ENCODE data around the gene MPND. TPM values are rescaled to one million over a fixed set of nuclear protein-coding genes. Genes with fewer than 3 reads are reported as not detected.

MPND gene
- total and polyA plus RNA-seq, 7 experiments from 2014 or later: 4.0 to 24.4 (median 14.9) TPM

DNA sequence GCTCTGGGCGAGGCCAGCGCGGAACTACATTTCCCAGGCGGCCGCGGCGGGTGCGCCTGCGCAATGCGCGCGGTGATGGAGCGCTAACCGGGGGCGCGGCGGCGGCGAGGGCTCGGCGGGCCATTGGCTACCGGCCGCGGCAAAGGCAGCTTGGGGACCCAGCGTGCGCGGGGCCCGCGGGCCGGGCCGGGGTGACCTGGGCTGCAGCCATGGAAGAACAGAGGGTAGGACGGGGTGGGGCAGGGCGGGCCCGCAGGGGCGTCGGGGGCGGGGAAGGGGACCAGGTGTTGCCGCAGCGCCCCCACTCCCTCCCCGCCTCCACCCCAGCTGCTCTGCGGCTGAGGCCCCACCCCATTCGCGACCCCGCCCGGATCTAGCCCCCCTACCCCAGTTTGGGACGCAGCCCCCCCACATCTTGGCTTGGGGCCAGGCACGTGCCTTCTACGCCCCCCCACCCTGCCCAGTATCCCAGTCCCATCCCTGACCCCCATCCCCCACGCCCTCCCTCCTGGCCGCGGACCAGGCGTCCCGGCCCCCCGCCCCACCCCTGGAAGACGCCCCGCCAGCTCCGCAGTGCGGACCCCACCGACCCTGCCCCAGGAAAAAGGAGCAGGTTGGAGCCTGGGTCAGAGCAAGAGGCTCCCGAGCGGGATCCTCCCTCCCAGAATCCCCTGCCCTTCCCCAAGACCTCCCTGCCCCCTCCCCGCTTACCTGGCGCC lies 38.7 kb upstream of the MPND start, which contains the start of gene FSD1:
Gene FSD1, plus strand, starts transcription at position 61 of the 719 bp plus-strand sequence. Its CDS starts 149 bp downstream, at position 210.
- ChIA-PET CTCF (interaction anchor here (0.6 to 1.1 kb wide), 2 partner anchors 85 to 319 kb away, joined by 3 to 6 read pairs; partner anchors contain the start of gene EEF2), POLR2A (interaction anchor here (1.3 to 3.5 kb wide), 2 partner anchors 26 to 40 kb away, joined by 4 to 29 read pairs; partner anchors contain the start of gene MPND)
- peaks cover 0 to 4% (median 0%) of the 10 kb centered on the region in 5 donors for H3K36me3 Mint-ChIP-seq
- Histone ChIP-seq H3K27me3 (ENCODE audit: control insufficient read depth in 2 of 2, insufficient read depth in 2 of 2, low read length in 2 of 2) (no peaks in the 10 kb centered on the region), H3K9me3 (ENCODE audit: control insufficient read depth in 2 of 3, low read length in 3 of 3) (no peaks in the 10 kb centered on the region), H3K4me3 (ENCODE audit: low read length) (peak within 1 kb of the TSS; percentile 43), H3K4me1 (ENCODE audit: control insufficient read depth in 2 of 2, insufficient read depth in 2 of 2, low read length in 2 of 2) (peaks cover 4 to 28% of the 10 kb centered on the region in 2 donors), H3K27ac (ENCODE audit: low read depth, low read length) (peak within 1 kb of the TSS; percentile 35), H3K36me3 (ENCODE audit: control insufficient read depth in 2 of 3, insufficient read depth in 3 of 3, low read length in 3 of 3) (no peaks in the 10 kb centered on the region)
- intact Hi-C loops (cut with micrococcal nuclease): loop anchor here (5.0 kb wide), 2 partner anchors 37 to 38 kb away; partner anchors contain the start of gene MPND (in 1 of the 2)
- H3K27me3 Mint-ChIP-seq: no peaks in the 10 kb centered on the region
- ATAC-seq (peak; percentile 65), DNase-seq (peak; percentile 32 to 89 (median 56))
- H3K4me3 Mint-ChIP-seq: peak within 1 kb of the TSS; percentile 59 to 98 (median 79)
- H3K4me1 Mint-ChIP-seq: peaks cover 8 to 43% (median 33%) of the 10 kb centered on the region in 7 donors
- H3K9me3 Mint-ChIP-seq: no peaks in the 10 kb centered on the region
- H3K27ac Mint-ChIP-seq: peak within 1 kb of the TSS in 8 of 9 donors; percentile 48 to 96 (median 84)

DNA sequence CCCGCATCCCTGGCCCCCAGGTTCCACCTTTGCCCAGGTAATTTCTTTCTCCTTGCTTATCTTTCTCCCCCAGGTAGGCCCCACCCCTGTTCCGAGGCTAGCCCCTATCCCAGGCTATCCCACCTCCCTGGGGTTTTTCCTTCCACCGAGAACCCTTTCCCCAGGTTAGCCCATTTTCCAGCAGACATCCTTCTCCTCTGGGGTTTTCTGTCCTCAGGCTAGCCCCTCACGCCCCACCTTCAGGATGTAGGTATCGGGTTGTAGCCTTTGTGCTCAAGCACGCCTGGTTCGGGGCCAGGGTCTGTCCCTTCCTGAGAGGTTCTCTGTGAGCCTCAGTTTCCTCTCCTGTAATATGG lies 38.1 kb upstream of the MPND start:
- Mint-ChIP-seq H3K4me3 (peak overlapping the region in 9 of 10 donors; percentile 4 to 78 (median 53)), H3K4me1 (peaks cover 8 to 42% (median 33%) of the 10 kb centered on the region in 7 donors), H3K9me3 (no peaks in the 10 kb centered on the region), H3K27me3 (no peaks in the 10 kb centered on the region), H3K36me3 (peaks cover 0 to 4% (median 0%) of the 10 kb centered on the region in 5 donors), H3K27ac (peak overlapping the region in 4 of 9 donors; percentile 32 to 52 (median 40))
- Histone ChIP-seq H3K4me3 (ENCODE audit: low read length) (no peak overlapping the region), H3K36me3 (ENCODE audit: control insufficient read depth in 2 of 3, insufficient read depth in 3 of 3, low read length in 3 of 3) (no peaks in the 10 kb centered on the region), H3K9me3 (ENCODE audit: control insufficient read depth in 2 of 3, low read length in 3 of 3) (no peaks in the 10 kb centered on the region), H3K27me3 (ENCODE audit: control insufficient read depth in 2 of 2, insufficient read depth in 2 of 2, low read length in 2 of 2) (no peaks in the 10 kb centered on the region), H3K4me1 (ENCODE audit: control insufficient read depth in 2 of 2, insufficient read depth in 2 of 2, low read length in 2 of 2) (peaks cover 4 to 28% of the 10 kb centered on the region in 2 donors), H3K27ac (ENCODE audit: low read depth, low read length) (no peak overlapping the region)
- no peak for ATAC-seq
- intact Hi-C loops (cut with micrococcal nuclease): no loop called here
- CTCF ChIA-PET: interaction anchor here (1.1 kb wide), 1 partner anchor 320 kb away, joined by 3 read pairs; the partner anchor contains the start of gene EEF2
- POLR2A ChIA-PET: no interaction called here
- no peak for DNase-seq

DNA sequence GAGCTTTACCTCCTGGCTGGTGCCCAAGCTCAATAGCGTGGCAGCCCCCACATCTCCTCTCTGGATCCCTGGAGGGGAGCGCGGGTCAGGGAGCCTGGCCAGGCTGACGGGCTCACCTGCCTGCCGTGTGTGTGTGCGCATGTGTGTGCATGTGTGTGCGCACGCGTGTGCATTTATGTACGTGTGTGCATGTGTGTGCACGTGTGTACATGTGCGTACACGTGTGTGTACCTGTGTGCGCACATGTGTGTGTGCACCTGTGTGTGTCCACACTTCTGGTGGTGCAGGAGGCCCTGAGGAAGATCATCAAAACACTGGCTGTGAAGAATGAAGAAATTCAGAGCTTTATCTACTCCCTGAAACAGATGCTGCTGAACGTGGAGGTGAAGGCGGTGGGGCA lies 37.7 kb upstream of the MPND start:
- intact Hi-C loops (cut with micrococcal nuclease): no loop called here
- no peak overlapping the region for H3K27ac ChIP-seq (ENCODE audit: low read depth, low read length)
- H3K36me3 Mint-ChIP-seq: peaks cover 0 to 1% (median 0%) of the 10 kb centered on the region in 5 donors
- no peaks in the 10 kb centered on the region for H3K36me3 ChIP-seq (ENCODE audit: control insufficient read depth in 2 of 3, insufficient read depth in 3 of 3, low read length in 3 of 3)
- H3K27me3 Mint-ChIP-seq: no peaks in the 10 kb centered on the region
- ATAC-seq (no peak), DNase-seq (peak in 1 of 9 donors; percentile 1)
- H3K9me3 ChIP-seq (ENCODE audit: control insufficient read depth in 2 of 3, low read length in 3 of 3): no peaks in the 10 kb centered on the region
- H3K4me3 Mint-ChIP-seq: peak overlapping the region in 9 of 10 donors; percentile 4 to 78 (median 56)
- ChIA-PET CTCF (interaction anchor here (1.1 kb wide), 1 partner anchor 320 kb away, joined by 3 read pairs; the partner anchor contains the start of gene EEF2), POLR2A (no interaction called here)
- H3K9me3 Mint-ChIP-seq: no peaks in the 10 kb centered on the region
- H3K4me1 Mint-ChIP-seq: peaks cover 4 to 37% (median 29%) of the 10 kb centered on the region in 7 donors
- no peaks in the 10 kb centered on the region for H3K27me3 ChIP-seq (ENCODE audit: control insufficient read depth in 2 of 2, insufficient read depth in 2 of 2, low read length in 2 of 2)
- peak overlapping the region in 5 of 9 donors; percentile 23 to 59 (median 45) for H3K27ac Mint-ChIP-seq
- H3K4me1 ChIP-seq (ENCODE audit: control insufficient read depth in 2 of 2, insufficient read depth in 2 of 2, low read length in 2 of 2): peaks cover 4 to 24% of the 10 kb centered on the region in 2 donors
- H3K4me3 ChIP-seq (ENCODE audit: low read length): no peak overlapping the region

GRCh38 chr19:4310247-4311121 lies 32.9 kb upstream of the MPND start:
- Histone ChIP-seq H3K36me3 (ENCODE audit: control insufficient read depth in 2 of 3, insufficient read depth in 3 of 3, low read length in 3 of 3) (no peaks in the 10 kb centered on the region), H3K9me3 (ENCODE audit: control insufficient read depth in 2 of 3, low read length in 3 of 3) (no peaks in the 10 kb centered on the region), H3K4me3 (ENCODE audit: low read length) (no peak overlapping the region), H3K27me3 (ENCODE audit: control insufficient read depth in 2 of 2, insufficient read depth in 2 of 2, low read length in 2 of 2) (no peaks in the 10 kb centered on the region), H3K4me1 (ENCODE audit: control insufficient read depth in 2 of 2, insufficient read depth in 2 of 2, low read length in 2 of 2) (no peaks in the 10 kb centered on the region), H3K27ac (ENCODE audit: low read depth, low read length) (no peak overlapping the region)
- Mint-ChIP-seq H3K4me3 (no peak overlapping the region), H3K4me1 (peaks cover 0 to 6% (median under 1%) of the 10 kb centered on the region in 7 donors), H3K27me3 (no peaks in the 10 kb centered on the region), H3K36me3 (peaks cover 0 to 2% (median 0%) of the 10 kb centered on the region in 5 donors), H3K27ac (no peak overlapping the region), H3K9me3 (no peaks in the 10 kb centered on the region)
- DNase-seq: no peak
- ChIA-PET POLR2A (no interaction called here), CTCF (no interaction called here)
- intact Hi-C loops (cut with micrococcal nuclease): no loop called here
- ATAC-seq: no peak

DNA sequence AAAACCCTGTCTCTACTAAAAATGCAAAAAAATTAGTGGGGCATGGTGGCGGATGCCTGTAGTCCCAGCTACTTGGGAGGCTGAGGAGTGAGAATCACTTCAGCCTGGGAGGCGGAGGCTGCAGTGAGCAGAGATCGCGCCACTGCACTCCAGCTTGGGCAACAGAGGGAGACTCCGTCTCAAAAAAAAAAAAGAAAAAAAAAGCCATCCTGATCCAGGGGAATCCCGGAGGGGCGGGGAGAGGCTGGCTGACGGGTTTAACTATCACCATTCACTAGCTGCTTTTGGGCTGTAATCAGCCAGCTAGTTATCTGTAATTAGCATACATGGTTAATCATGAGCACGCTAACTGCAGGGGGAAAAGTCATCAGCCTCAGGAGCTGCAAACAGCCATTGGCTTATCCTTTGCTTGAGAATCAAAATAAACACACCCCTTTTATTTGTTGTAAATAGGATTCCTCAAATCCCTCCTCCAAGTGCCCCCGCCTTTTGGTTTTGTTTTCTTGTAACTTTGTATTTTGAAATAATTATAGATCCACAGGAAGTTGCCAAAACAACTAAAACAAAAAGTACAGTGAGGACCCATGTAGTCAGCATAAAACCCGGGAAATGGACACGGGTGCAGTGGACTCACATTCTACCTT lies 29.4 kb upstream of the MPND start:
- H3K27ac Mint-ChIP-seq: no peak overlapping the region
- H3K9me3 ChIP-seq (ENCODE audit: control insufficient read depth in 2 of 3, low read length in 3 of 3): no peaks in the 10 kb centered on the region
- H3K27ac ChIP-seq (ENCODE audit: low read depth, low read length): no peak overlapping the region
- no peaks in the 10 kb centered on the region for H3K36me3 ChIP-seq (ENCODE audit: control insufficient read depth in 2 of 3, insufficient read depth in 3 of 3, low read length in 3 of 3)
- no peaks in the 10 kb centered on the region for H3K27me3 ChIP-seq (ENCODE audit: control insufficient read depth in 2 of 2, insufficient read depth in 2 of 2, low read length in 2 of 2)
- H3K27me3 Mint-ChIP-seq: no peaks in the 10 kb centered on the region
- H3K4me3 ChIP-seq (ENCODE audit: low read length): no peak overlapping the region
- POLR2A ChIA-PET: interaction anchor here (0.6 to 1.5 kb wide), 2 partner anchors 18 to 25 kb away, joined by 3 read pairs; partner anchors contain the start of gene STAP2
- peaks cover 0 to 19% (median 0%) of the 10 kb centered on the region in 5 donors for H3K36me3 Mint-ChIP-seq
- CTCF ChIA-PET: interaction anchor here (0.9 to 1.0 kb wide), 2 partner anchors 39 to 47 kb away, joined by 3 read pairs; no protein-coding TSS in a partner anchor
- H3K4me1 ChIP-seq (ENCODE audit: control insufficient read depth in 2 of 2, insufficient read depth in 2 of 2, low read length in 2 of 2): no peaks in the 10 kb centered on the region
- intact Hi-C loops (cut with micrococcal nuclease): no loop called here
- DNase-seq (no peak), ATAC-seq (no peak)
- no peak overlapping the region for H3K4me3 Mint-ChIP-seq
- H3K4me1 Mint-ChIP-seq: peaks cover 0 to 4% (median 0%) of the 10 kb centered on the region in 7 donors
- peaks cover 0 to 2% (median 0%) of the 10 kb centered on the region in 11 donors for H3K9me3 Mint-ChIP-seq

DNA sequence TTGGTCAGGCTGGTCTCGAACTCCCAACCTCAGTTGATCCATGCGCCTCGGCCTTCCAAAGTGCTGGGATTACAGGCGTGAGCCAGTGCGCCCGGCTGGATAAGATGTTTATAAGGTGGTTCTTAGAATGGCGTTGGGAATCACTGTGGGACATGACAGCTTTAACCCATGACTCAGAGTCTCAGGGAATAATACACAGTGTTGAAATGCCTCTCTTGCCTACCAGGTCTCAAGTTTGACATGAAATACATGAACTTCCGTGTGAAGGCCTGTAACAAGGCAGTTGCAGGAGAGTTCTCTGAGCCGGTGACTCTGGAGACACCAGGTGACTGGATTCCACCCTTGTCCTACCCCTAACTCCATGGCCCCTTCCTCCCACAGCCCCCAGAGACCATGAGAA lies 26.4 kb upstream of the MPND start:
- Histone ChIP-seq H3K4me3 (ENCODE audit: low read length) (no peak overlapping the region), H3K4me1 (ENCODE audit: control insufficient read depth in 2 of 2, insufficient read depth in 2 of 2, low read length in 2 of 2) (no peaks in the 10 kb centered on the region), H3K27me3 (ENCODE audit: control insufficient read depth in 2 of 2, insufficient read depth in 2 of 2, low read length in 2 of 2) (no peaks in the 10 kb centered on the region), H3K36me3 (ENCODE audit: control insufficient read depth in 2 of 3, insufficient read depth in 3 of 3, low read length in 3 of 3) (no peaks in the 10 kb centered on the region), H3K9me3 (ENCODE audit: control insufficient read depth in 2 of 3, low read length in 3 of 3) (no peaks in the 10 kb centered on the region), H3K27ac (ENCODE audit: low read depth, low read length) (no peak overlapping the region)
- no peaks in the 10 kb centered on the region for H3K27me3 Mint-ChIP-seq
- DNase-seq (no peak), ATAC-seq (no peak)
- intact Hi-C loops (cut with micrococcal nuclease): no loop called here
- peaks cover 0 to 17% (median 0%) of the 10 kb centered on the region in 11 donors for H3K9me3 Mint-ChIP-seq
- ChIA-PET CTCF (no interaction called here), POLR2A (no interaction called here)
- peaks cover 0 to 35% (median 0%) of the 10 kb centered on the region in 5 donors for H3K36me3 Mint-ChIP-seq
- peaks cover 0 to 12% (median 0%) of the 10 kb centered on the region in 7 donors for H3K4me1 Mint-ChIP-seq
- H3K4me3 Mint-ChIP-seq: no peak overlapping the region
- no peak overlapping the region for H3K27ac Mint-ChIP-seq

Data from naive thymus-derived CD4-positive, alpha-beta T cell (primary cell).